ENCODE measurements around the gene RCN2. TPM values are rescaled to one million over a fixed set of nuclear protein-coding genes. Genes with fewer than 3 reads are reported as not detected.

RCN2 gene
- total RNA-seq, 1 donor from 2014 or later: 65.5 TPM

DNA sequence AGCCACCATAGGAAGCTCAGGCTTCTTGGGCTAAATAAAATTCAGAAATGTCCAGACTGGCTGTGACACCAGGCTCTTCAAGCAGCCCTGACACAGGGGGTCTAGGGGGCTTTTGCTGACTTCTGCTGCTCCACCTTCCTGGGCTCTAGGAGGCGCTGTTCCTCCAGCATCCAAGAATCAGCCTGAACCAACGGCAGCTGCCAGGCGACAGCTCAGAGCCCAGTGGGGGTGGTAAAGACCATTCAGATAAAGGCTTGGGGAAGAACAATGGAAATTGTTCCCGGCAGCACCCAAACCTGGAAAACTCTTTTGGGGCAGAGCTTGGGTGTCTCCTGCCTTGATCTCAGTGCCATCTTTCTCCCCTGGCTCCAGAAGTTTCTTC, 41.8 kb downstream of the RCN2 start:
- peak overlapping the region; percentile 42 to 49 for H3K4me3 ChIP-seq

DNA sequence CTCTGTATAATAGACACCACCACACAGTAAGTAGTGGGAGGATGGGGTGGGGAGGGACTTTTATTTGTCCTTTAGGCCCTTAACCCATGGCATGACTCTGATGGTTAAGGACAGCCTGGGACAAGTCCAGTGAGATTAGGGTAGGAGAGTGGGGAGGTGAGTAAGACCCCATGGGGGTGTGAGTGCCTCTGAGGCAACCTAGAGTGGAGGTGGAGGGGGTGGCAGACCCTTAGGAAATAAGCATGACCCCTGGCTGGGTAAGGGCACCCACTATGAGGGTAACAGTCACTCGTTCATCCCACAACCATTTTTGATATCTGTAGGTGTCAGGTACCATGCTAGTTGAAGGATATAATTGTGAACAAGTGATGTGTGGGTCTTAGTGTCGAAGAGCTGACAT, 42.4 kb downstream of the RCN2 start:
- peak overlapping the region; percentile 85 to 86 for H3K27ac ChIP-seq
- H3K4me1 ChIP-seq: peaks cover 4 to 14% of the 10 kb centered on the region in 2 donors
- no peak for DNase-seq (ENCODE audit: low spot score in 2 of 2)
- peak overlapping the region in 1 of 2 donors; percentile 49 for H3K4me3 ChIP-seq
- no peaks in the 10 kb centered on the region for H3K27me3 ChIP-seq
- H3K9me3 ChIP-seq: no peaks in the 10 kb centered on the region
- intact Hi-C loops (cut with DNase I): loop anchor here (1.0 to 2.0 kb wide), 2 partner anchors 21 to 569 kb away; partner anchors contain the start of gene PSTPIP1
- H3K36me3 ChIP-seq: no peaks in the 10 kb centered on the region
- TF ChIP-seq, protein P1, sequence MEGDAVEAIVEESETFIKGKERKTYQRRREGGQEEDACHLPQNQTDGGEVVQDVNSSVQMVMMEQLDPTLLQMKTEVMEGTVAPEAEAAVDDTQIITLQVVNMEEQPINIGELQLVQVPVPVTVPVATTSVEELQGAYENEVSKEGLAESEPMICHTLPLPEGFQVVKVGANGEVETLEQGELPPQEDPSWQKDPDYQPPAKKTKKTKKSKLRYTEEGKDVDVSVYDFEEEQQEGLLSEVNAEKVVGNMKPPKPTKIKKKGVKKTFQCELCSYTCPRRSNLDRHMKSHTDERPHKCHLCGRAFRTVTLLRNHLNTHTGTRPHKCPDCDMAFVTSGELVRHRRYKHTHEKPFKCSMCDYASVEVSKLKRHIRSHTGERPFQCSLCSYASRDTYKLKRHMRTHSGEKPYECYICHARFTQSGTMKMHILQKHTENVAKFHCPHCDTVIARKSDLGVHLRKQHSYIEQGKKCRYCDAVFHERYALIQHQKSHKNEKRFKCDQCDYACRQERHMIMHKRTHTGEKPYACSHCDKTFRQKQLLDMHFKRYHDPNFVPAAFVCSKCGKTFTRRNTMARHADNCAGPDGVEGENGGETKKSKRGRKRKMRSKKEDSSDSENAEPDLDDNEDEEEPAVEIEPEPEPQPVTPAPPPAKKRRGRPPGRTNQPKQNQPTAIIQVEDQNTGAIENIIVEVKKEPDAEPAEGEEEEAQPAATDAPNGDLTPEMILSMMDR (IDR thresholded peaks at IDR 0.05): no peak

More for the DNA sequence above, 41.8 kb downstream of the RCN2 start:
- Histone ChIP-seq H3K27me3 (no peaks in the 10 kb centered on the region), H3K36me3 (no peaks in the 10 kb centered on the region), H3K9me3 (no peaks in the 10 kb centered on the region), H3K4me1 (peaks cover 4 to 14% of the 10 kb centered on the region in 2 donors), H3K27ac (peak overlapping the region; percentile 85 to 86)
- TF ChIP-seq, protein P1 (IDR thresholded peaks at IDR 0.05): peak; percentile 65 to 80 (median 78)
- intact Hi-C loops (cut with DNase I): loop anchor here (1.0 to 2.0 kb wide), 2 partner anchors 21 to 570 kb away; partner anchors contain the start of gene PSTPIP1
- DNase-seq (ENCODE audit: low spot score in 2 of 2): no peak

DNA sequence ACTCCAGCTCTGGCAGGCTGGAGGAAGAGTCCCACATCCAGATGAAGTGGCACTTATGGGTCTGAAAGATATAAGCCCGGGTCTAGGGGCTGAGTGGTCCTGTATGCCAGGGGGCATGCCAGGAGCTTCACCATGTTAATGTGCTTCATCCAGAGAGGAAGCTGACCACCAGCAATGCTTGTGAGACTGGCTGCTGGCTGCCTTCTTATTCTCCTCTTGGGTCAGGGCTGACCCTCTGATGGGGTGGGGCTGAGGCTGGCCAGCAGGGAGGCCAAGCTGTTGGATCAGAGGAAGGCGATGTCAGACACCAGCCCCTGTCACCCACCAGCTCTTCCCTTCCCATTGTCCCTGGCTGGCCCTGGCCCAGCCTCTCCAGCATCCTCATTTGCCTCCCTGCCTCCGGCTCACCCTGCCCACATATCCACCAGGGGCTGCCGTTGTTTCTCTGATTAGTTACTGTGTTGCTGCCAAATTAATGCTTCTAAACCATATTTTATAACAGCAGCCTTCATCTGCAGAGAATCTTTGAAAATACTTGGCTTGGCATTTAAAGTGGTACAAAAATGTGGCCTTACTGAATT, 43.0 kb downstream of the RCN2 start:
- TF ChIP-seq, protein P1 (IDR thresholded peaks at IDR 0.05): no peak
- Histone ChIP-seq H3K36me3 (no peaks in the 10 kb centered on the region), H3K27ac (peak overlapping the region; percentile 85 to 86), H3K9me3 (no peaks in the 10 kb centered on the region), H3K4me1 (peaks cover 4 to 14% of the 10 kb centered on the region in 2 donors), H3K27me3 (no peaks in the 10 kb centered on the region), H3K4me3 (peak overlapping the region in 1 of 2 donors; percentile 49)
- intact Hi-C loops (cut with DNase I): no loop called here
- DNase-seq (ENCODE audit: low spot score in 2 of 2): no peak

DNA sequence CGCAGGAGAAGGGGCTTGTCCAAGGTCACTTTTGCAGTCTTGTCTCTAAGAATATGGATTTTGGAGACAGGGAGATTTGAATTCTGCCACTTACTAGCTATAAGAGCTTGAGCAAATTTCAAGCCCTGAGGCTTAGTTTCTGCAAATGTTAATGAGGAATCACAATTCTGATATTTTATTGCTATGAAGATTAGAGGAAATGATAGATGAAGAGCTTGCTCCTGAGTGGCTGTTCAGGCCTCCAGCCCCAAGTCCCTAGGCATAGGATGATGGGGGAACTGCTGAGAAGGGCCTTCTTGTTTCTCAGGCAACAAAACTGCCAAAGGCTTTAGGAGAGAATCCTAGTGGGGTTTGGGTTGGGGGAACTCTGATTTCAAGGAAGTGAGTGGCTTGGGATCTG, 44.6 kb downstream of the RCN2 start:
- no peaks in the 10 kb centered on the region for H3K27me3 ChIP-seq
- intact Hi-C loops (cut with DNase I): no loop called here
- TF ChIP-seq, protein P1 (IDR thresholded peaks at IDR 0.05): no peak
- DNase-seq (ENCODE audit: low spot score in 2 of 2): no peak
- H3K4me1 ChIP-seq: peaks cover 4 to 14% of the 10 kb centered on the region in 2 donors
- H3K9me3 ChIP-seq: no peaks in the 10 kb centered on the region
- H3K4me3 ChIP-seq: no peak overlapping the region
- H3K36me3 ChIP-seq: no peaks in the 10 kb centered on the region
- no peak overlapping the region for H3K27ac ChIP-seq

DNA sequence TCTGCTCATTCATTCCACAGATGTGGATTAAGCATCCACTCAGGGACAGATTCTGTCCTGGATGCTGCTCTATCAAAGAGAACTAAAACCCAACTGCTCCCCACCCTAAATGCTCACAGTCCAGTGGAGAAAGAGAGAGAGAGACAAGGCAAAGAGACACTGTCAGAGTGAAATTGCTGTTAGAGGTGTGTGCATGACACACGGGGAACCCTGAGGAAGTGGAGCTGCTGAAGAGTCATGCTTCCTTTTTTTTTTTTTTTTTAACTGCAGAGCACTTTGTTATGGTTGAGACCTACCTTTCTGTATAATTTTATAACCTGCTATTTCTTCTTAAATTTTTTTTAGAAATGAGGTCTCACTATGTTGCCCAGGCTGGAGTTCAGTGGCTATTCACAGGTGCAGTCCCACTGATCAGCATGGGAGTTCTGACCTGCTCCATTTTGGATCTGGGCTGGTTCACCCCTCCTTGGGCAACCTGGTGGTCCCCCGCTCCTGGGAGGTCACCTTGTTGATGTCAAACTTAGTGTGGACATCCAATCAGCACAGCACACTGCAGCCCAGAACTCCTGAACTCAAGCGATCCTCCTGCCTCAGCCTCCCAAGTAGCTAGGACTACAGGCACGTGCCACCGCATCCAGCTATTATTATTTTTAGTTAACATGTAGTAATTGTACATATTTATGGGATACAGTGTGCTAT, 45.2 kb downstream of the RCN2 start:
- Histone ChIP-seq H3K4me3 (no peak overlapping the region), H3K9me3 (no peaks in the 10 kb centered on the region), H3K27me3 (no peaks in the 10 kb centered on the region), H3K27ac (no peak overlapping the region), H3K36me3 (no peaks in the 10 kb centered on the region), H3K4me1 (peaks cover 4 to 14% of the 10 kb centered on the region in 2 donors)
- peak in 1 of 2 donors; percentile 48 for DNase-seq (ENCODE audit: low spot score in 2 of 2)
- intact Hi-C loops (cut with DNase I): no loop called here
- TF ChIP-seq, protein P1 (IDR thresholded peaks at IDR 0.05): no peak

Measured in ascending aorta (tissue), 2 donors.